Lower leg skin (tissue), 4 donors: Measurements from ENCODE around the gene CLMN. TPM values are rescaled to one million over a fixed set of nuclear protein-coding genes. Genes with fewer than 3 reads are reported as not detected.
"Not testable (repeated sequence)": the region's sequence is repeated elsewhere in the genome, so short reads cannot be mapped to it uniquely, and the experiment has no call there.

ENCODE experiments used
- DNase-seq, 2 donors: peaks; one replicate each; pipeline ENCODE4 v3.0.0-alpha.2; 2019; ENCODE audit warnings: low spot score in 2 of 2
- H3K4me3 ChIP-seq: fragments of 200-600 bp; sonication (generic); 2 replicates; pipeline ENCODE4 v1.5.1; 2017; ENCODE audit warnings: mild to moderate bottlenecking, low read depth; ENCODE audit not compliant: poor library complexity, severe bottlenecking
- POLR2A ChIP-seq, 2 donors: fragments of 450-650 bp; IDR thresholded peaks; one replicate each; pipeline ENCODE4 v1.6.1; 2016 to 2017; ENCODE audit warnings: antibody characterized with exemption in 2 of 2, mild to moderate bottlenecking in 1 of 2, moderate library complexity in 1 of 2
- WGBS, 2 donors: methylation state at CpG; one replicate each; pipeline ENCODE4 v1.1.5; 2018; 5-methylcytosine and 5-hydroxymethylcytosine counted together
- intact Hi-C: fragments of 100-400 bp; cut with DNase I; formaldehyde crosslinking; loops from one replicate; pipeline ENCODE4 v1.15.0; 2023; ENCODE audit warnings: low total_unique reads
- total RNA-seq, 4 donors: library from RNA; depleted of rRNA; stranded (reverse); fragments of >200 nt; gene quantifications; one replicate each; pipeline ENCODE4 v1.1.0, GENCODE V29; 2016
- TF ChIP-seq, protein P1 (sequence below), 3 donors: fragments of 450-650 bp; IDR thresholded peaks; one replicate each; pipeline ENCODE4 v1.5.1; 2016; ENCODE audit warnings: antibody characterized with exemption in 3 of 3, mild to moderate bottlenecking in 3 of 3, moderate library complexity in 2 of 3

Gene CLMN
- total RNA-seq, 4 donors from 2014 or later: 5.6 to 7.6 (median 7.2) TPM

DNA sequence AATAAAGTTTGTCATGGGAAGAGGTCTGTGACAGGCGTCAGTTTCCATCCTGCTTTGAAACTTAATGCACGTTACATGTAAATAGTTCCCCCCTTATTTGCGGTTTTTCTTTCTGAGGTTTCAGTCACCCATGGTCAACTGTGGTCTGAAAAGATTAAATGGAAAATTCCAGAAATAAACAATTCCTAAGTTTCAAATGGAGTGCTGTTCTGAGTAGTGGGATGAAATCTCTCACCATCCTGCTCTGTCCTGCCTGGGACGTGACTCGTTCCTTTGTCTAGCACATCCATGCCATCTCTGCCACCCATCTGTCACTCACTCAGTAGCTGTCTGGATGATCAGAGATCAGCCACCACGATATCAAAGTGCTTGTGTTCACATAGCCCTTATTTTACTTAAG, 111.1 kb downstream of the CLMN start:
- TF ChIP-seq POLR2A (IDR thresholded peaks at IDR 0.05): no peak
- TF ChIP-seq, protein P1, sequence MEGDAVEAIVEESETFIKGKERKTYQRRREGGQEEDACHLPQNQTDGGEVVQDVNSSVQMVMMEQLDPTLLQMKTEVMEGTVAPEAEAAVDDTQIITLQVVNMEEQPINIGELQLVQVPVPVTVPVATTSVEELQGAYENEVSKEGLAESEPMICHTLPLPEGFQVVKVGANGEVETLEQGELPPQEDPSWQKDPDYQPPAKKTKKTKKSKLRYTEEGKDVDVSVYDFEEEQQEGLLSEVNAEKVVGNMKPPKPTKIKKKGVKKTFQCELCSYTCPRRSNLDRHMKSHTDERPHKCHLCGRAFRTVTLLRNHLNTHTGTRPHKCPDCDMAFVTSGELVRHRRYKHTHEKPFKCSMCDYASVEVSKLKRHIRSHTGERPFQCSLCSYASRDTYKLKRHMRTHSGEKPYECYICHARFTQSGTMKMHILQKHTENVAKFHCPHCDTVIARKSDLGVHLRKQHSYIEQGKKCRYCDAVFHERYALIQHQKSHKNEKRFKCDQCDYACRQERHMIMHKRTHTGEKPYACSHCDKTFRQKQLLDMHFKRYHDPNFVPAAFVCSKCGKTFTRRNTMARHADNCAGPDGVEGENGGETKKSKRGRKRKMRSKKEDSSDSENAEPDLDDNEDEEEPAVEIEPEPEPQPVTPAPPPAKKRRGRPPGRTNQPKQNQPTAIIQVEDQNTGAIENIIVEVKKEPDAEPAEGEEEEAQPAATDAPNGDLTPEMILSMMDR (IDR thresholded peaks at IDR 0.05): no peak
- WGBS, 2 donors: 88 to 89% methylated on average over 6 of the region's 6 CpGs
- no peak for DNase-seq
- H3K4me3 ChIP-seq: no peak overlapping the region
- intact Hi-C loops: no loop called here

DNA sequence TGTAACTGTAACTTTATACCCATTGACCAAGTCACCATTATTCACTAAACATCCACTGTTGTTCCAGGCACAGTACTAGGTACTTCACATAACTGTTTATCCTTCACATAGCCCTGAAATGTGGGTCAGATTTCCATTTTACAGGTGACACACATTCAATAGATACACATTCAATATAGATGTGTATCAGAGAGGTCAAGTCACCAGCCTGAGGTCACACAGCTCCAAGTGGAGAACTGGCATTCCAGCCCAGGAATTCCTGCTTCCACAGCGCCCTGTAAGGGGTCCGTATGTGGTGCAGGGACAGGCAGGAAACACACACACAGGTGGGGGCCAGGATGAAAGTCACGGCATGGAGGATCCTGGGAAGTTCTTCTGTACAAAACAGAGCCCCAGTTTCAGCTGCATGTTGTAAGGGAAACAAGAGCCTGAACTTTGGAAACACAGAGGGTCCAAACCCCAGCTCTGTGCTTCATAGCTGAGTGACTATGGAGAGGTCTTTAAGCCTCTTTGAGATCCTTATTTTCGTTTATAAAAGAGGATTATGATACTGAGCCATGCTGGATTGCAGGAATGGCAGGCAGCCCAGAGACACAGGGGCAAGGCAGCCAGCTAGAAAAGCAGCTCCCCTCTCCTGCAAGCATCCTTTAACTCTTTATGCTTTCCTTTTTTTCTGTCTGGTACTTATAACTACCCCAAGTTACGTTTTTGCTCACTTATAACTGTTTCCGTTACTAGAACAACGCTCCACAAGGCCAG, 112.1 kb downstream of the CLMN start:
- 82 to 83% methylated on average over 7 of the region's 7 CpGs for WGBS, 2 donors
- no peak for DNase-seq
- no peak for TF ChIP-seq POLR2A (IDR thresholded peaks at IDR 0.05)
- TF ChIP-seq, protein P1 (IDR thresholded peaks at IDR 0.05): no peak
- no peak overlapping the region for H3K4me3 ChIP-seq
- intact Hi-C loops: no loop called here

DNA sequence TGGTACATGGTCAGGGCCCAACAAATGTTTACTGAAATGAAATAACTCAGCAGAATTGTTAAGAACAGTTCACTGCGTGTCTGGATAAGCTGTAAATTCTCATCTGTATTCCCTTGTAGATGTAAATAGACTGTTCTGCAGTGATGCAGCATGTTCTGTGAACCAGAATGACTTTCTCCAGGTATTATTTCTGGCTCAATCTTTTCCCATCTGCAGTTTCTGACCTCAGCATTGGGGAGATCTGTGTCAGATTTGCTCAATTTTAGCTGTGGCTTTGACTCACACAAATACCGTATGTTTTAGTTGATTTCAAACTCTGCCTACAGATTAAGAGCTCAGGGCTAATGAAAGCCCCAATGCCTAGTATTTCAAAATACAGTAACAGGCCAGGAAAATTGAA, 113.2 kb downstream of the CLMN start:
- H3K4me3 ChIP-seq: no peak overlapping the region
- TF ChIP-seq POLR2A (IDR thresholded peaks at IDR 0.05): no peak
- TF ChIP-seq, protein P1 (IDR thresholded peaks at IDR 0.05): no peak
- intact Hi-C loops: no loop called here
- WGBS, 2 donors: 87 to 93% methylated on average over 2 of the region's 2 CpGs
- DNase-seq: no peak

DNA sequence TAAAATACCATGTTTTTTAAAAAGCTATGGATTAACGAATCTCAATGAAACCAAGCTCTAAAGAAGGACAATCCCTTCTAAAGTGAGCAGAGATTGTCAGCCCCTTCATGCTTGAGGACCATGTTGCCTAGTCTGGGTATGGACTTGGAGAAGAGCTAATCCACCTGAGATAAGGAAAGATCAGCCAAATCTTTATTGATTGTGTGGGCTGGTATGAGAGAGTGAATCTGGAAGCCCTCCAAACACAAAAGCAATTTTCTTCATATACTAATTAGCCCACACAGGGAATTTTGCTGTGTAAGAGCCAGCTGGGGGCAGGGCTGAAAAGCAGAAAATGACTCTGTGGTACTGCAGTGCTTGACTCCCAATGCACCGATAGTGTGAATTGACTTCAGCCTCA, 115.0 kb downstream of the CLMN start:
- DNase-seq: peak in 1 of 2 donors; percentile 10
- TF ChIP-seq, protein P1 (IDR thresholded peaks at IDR 0.05): no peak
- no peak for TF ChIP-seq POLR2A (IDR thresholded peaks at IDR 0.05)
- 90 to 92% methylated on average over 2 of the region's 2 CpGs for whole genome bisulfite sequencing, 2 donors
- intact Hi-C loops: no loop called here
- no peak overlapping the region for H3K4me3 ChIP-seq

DNA sequence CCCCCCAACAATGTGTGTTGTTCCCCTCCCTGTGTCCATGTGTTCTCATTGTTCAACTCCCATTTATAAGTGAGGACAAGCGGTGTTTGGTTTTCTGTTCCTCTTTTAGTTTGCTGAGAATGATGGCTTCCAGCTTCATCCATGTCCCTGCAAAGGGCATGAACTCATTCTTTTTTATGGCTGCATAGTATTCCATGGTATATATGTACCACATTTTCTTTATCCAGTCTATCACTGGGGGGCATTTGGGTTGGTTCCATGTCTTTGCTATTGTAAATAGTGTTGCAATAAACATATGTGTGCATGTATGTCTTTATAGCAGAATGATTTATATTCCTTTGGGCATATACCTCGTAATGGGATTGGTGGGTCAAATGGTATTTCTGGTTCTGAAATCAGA, 118.0 kb downstream of the CLMN start:
- intact Hi-C loops, H3K4me3 ChIP-seq, DNase-seq: not testable (repeated sequence)
- 93% methylated on average over 2 of the region's 2 CpGs for WGBS, 2 donors

DNA sequence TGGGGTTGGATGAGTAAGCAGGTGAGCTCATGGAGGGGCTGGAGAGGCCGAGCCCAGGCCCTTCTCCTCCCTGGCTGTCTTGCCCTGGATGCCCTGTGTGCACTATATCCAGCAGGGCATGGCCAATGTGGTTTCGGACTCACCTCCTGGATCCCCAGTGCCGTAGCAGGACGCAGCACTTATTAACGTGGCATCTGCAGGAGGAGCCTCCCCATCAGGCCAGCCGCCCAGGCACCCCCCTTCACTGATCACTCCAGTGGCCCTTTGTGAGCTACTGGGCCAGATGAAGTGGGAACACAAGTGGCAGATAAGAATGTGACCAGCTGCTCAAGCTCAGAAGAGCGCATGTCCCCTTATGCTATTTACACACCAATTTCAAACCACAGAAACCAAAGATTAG, 119.3 kb downstream of the CLMN start:
- H3K4me3 ChIP-seq: no peak overlapping the region
- no peak for TF ChIP-seq POLR2A (IDR thresholded peaks at IDR 0.05)
- TF ChIP-seq, protein P1 (IDR thresholded peaks at IDR 0.05): no peak
- 81 to 97% methylated on average over 6 to 7 of the region's 7 CpGs for WGBS, 2 donors
- intact Hi-C loops: no loop called here
- DNase-seq: no peak
